CD1c-positive myeloid dendritic cell (primary cell): ENCODE data around the gene SPI1.

Source experiments
- DNase-seq: peaks from one replicate; pipeline ENCODE4 v3.0.0-alpha.2; 2016; ENCODE audit errors: extremely low spot score

Gene SPI1

GRCh38 chr11:47406896-47407745 is 28.8 kb upstream of the SPI1 start:
- DNase-seq = peak; percentile 43

- DNase-seq = no peak
Measured at GRCh38 chr11:47403571-47403970, 25.2 kb upstream of the SPI1 start.

- DNase-seq = peak; percentile 22
Measured at GRCh38 chr11:47403135-47403534, 24.8 kb upstream of the SPI1 start.

- peak; percentile 27 for DNase-seq
Measured at GRCh38 chr11:47400768-47401279, 22.5 kb upstream of the SPI1 start.

GRCh38 chr11:47399860-47400767 is 21.8 kb upstream of the SPI1 start:
- DNase-seq = peak; percentile 6

GRCh38 chr11:47398551-47398950 is 20.2 kb upstream of the SPI1 start:
- no peak for DNase-seq

- DNase-seq = no peak
Measured at GRCh38 chr11:47398011-47398410, 19.7 kb upstream of the SPI1 start.

- no peak for DNase-seq
Measured at GRCh38 chr11:47396049-47396320, 17.6 kb upstream of the SPI1 start.

GRCh38 chr11:47395223-47396048 is 17.1 kb upstream of the SPI1 start:
- DNase-seq = peak; percentile 53

- peak; percentile 93 for DNase-seq
Measured at GRCh38 chr11:47394322-47395222, 16.2 kb upstream of the SPI1 start.

- peak; percentile 84 for DNase-seq
Measured at GRCh38 chr11:47394050-47394321, 15.6 kb upstream of the SPI1 start.

- peak; percentile 73 for DNase-seq
Measured at GRCh38 chr11:47393163-47394049, 15.1 kb upstream of the SPI1 start.

GRCh38 chr11:47392546-47393162 is 14.3 kb upstream of the SPI1 start:
- peak; percentile 79 for DNase-seq

- no peak for DNase-seq
Measured at GRCh38 chr11:47391711-47392432, 13.5 kb upstream of the SPI1 start.

- peak; percentile 95 for DNase-seq
Measured at GRCh38 chr11:47391077-47391583, 12.8 kb upstream of the SPI1 start.

GRCh38 chr11:47390422-47390760 is 12.0 kb upstream of the SPI1 start:
- no peak for DNase-seq

GRCh38 chr11:47389577-47390421 is 11.5 kb upstream of the SPI1 start:
- peak; percentile 46 for DNase-seq
